GM18499 (cell line): Measurements from ENCODE around the gene LIPT2.
"Not testable (repeated sequence)": the region's sequence is repeated elsewhere in the genome, so short reads cannot be mapped to it uniquely, and the experiment has no call there.

Experiments
- ATAC-seq: cut with Tn5 transposase; IDR thresholded peaks from one replicate; pipeline ENCODE4 v1.9.1; 2021; ENCODE audit warnings: moderate number of reproducible peaks; ENCODE audit not compliant: insufficient read depth, unreplicated experiment

Gene LIPT2

DNA sequence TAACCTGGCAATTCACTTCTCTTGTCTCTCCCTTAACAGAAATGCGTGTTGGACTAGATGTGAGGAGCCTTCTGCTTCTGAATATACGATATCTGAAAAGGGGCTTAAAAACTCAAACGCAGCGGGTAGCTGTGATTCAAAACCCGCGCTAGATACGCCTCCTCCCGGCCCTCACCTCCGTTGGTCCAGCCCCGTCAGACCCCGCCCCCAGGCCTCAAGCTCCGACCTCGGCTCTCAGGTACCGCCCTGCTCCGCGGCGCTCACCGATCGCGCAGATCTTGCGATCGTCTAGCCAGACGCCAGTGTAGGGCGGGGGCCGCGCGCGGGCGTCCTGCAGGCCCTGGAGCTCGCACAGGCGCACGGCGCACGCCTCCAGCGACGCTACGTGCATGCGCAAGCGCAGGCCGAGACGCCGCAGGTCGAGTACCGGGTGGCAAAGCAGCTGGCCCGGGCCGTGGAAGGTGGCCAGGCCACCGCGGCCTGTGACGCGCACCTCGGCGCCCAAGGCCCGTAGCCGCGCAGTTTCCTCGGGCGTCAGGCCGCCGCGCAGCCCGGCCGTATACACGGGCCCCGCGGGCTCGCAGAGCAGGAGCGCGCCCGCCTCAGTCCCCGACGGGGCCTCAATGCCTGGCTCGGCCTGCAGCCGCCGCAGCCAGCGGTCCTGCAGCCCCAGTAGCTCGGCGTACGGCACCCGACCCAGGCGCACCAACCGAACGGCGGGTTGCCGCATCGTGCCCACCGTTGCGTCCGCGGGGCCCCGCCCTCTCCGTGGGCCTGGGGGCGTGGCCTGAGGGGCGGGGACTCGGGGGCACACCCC is at the start of gene LIPT2:
TSS of gene LIPT2 (minus strand) at position 751 of the 817 bp plus-strand sequence. CDS start at position 730, 21 bp downstream.
- peak; percentile 62 for ATAC-seq

DNA sequence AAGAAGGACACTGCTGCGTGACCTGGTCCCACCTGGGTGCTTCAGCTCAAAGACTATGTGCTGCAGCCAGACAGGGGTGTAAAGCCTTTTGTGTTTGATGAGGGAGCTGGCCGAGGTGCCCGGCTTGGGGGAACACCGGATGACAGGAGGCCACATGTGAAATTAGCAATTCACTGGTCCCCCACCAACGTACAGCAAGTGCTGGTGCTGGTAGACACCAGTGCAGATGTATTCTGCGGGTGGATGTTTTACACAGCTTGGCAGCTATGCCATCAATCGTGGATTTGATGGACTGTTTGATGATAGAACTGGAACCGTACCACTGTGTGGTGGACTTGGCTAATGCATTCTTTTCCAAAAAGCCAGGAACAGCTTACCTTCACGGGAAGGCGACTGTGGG is 47.9 kb upstream of the LIPT2 start:
- no peak for ATAC-seq

- no peak for ATAC-seq
Observed at GRCh38 chr11:74540270-74540669, 46.7 kb upstream of the LIPT2 start.

GRCh38 chr11:74538680-74539079 is 45.2 kb upstream of the LIPT2 start:
- no peak for ATAC-seq

DNA sequence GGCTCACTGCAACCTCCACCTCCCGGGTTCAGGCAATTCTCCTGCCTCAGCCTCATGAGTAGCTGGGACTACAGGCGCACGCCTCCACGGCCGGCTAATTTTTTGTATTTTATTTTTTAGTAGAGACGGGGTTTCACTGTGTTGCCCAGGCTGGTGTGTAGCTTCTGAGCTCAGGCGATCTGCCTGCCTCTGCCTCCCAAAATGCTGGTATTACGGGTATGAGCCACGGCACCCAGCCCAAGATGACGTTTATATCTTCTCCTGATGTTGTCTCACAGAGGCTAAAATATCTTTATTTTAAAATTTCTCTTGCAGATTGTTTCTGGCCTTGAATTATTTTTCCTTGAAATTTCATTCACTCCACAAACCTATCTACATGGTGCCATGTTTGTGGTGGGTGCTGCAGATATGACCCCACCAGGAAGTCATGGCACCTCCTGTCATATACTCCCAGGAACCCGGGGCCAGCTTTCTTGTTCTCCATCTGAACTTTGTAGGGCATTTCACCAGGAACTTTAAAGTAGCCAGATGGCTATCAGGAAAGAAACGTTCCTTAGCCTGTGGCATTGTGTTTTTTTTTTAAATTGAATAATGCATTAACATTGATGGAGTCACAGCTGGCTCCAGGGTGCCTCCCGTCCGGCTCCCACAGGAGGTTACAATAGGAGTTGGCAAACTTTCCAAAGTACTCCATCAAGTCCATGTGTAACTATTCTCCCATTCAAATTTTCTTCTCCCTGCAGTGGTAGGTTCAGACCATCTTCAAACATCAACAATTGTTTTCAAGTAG is 42.0 kb upstream of the LIPT2 start:
- ATAC-seq = no peak

- not testable (repeated sequence) for ATAC-seq
Observed at GRCh38 chr11:74534946-74535275, 41.4 kb upstream of the LIPT2 start.

- ATAC-seq = no peak
Observed at GRCh38 chr11:74534216-74534945, 40.9 kb upstream of the LIPT2 start.

GRCh38 chr11:74533421-74533820 is 39.9 kb upstream of the LIPT2 start:
- no peak for ATAC-seq

GRCh38 chr11:74532501-74533246 is 39.1 kb upstream of the LIPT2 start:
- ATAC-seq = no peak

- no peak for ATAC-seq
Observed at GRCh38 chr11:74524978-74525377, 31.5 kb upstream of the LIPT2 start.

DNA sequence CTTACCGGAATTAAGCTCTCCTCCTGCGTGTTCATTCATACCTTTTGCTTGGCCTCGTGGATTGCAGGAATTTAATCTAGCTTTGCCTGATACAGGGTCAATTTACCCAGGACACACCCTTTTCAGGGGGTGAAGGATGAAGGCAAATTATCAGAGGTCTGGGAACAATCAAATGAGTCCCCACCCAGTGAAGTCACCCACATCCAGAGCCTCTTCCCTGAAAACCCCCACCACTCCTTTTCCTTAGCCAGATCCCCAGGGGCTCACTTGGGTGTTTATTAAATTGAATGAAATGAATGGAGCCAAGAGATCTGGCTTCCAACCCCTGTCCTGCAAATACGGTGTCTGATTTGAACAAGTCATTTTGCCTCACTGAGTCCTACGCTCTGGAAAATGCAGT is 31.0 kb upstream of the LIPT2 start:
- ATAC-seq = no peak

- no peak for ATAC-seq
Observed at GRCh38 chr11:74522776-74523175, 29.3 kb upstream of the LIPT2 start.

- ATAC-seq = no peak
Observed at GRCh38 chr11:74521666-74522252, 28.2 kb upstream of the LIPT2 start.

- no peak for ATAC-seq
Observed at GRCh38 chr11:74520927-74521665, 27.6 kb upstream of the LIPT2 start.

GRCh38 chr11:74520316-74520715 is 26.8 kb upstream of the LIPT2 start:
- no peak for ATAC-seq

DNA sequence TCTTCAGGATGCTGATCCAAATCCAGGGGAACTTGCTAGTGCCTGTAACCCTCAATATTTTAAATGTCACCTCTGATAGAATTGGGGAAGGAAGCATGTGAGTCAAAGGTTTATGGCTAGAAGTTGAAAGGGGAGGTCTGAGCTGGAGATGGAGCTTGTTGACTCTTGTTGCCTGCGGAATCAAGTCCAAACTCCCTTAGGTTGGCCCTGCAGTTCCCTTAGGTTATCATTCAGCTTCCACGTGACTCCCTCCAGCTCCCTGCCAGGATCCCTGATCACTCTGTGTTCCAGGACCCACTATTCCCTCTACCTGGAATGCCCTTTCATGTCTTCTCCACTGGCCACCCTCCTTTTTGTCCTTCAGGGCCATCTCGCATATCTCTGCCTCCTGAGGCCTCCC is 26.2 kb upstream of the LIPT2 start:
- no peak for ATAC-seq

DNA sequence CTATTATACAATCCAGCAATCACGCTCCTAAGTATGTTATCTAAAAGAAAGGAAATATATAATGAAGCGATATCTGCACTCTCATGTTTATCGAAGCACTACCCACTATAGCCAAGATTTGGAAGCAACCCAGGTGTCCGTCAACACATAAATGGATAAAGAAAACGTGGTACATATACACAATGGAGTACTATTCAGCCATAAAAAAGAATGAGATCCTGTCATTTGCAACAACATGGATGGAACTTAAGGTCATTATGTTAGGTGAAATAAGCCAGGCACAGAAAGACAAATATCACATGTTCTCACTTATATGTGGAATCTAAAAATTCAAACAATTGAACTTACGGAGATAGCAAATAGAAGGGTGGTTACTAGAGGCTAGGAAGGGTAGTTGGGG is 24.1 kb upstream of the LIPT2 start:
- ATAC-seq = not testable (repeated sequence)

- ATAC-seq = no peak
Observed at GRCh38 chr11:74507582-74507981, 14.1 kb upstream of the LIPT2 start.

GRCh38 chr11:74506823-74507222 is 13.3 kb upstream of the LIPT2 start:
- no peak for ATAC-seq
